H7 (cell line): ENCODE data around the gene CRIP2. TPM values are rescaled to one million over a fixed set of nuclear protein-coding genes. Genes with fewer than 3 reads are reported as not detected.
A peak's percentile ranks its signal among the peaks of the same experiment; 100 is the strongest.

ENCODE experiments used
- DNase-seq: peaks from one replicate; pipeline ENCODE4 v3.0.0; 2012
- H3K27me3 ChIP-seq: 2 replicates; pipeline ENCODE4 v1.6.0; 2011; ENCODE audit warnings: mild to moderate bottlenecking, low read length; ENCODE audit not compliant: control insufficient read depth, insufficient read depth
- H3K36me3 ChIP-seq: replicated peaks from 2 replicates; pipeline ENCODE4 v1.5.1; 2011; ENCODE audit warnings: low read length; ENCODE audit not compliant: control insufficient read depth, insufficient read depth
- H3K4me3 ChIP-seq: 2 replicates; pipeline ENCODE4 v1.5.1; 2011; ENCODE audit warnings: low read depth, mild to moderate bottlenecking, control low read depth, low read length, moderate library complexity; ENCODE audit not compliant: insufficient read depth
- total RNA-seq: library from RNA; depleted of rRNA; stranded (reverse); fragments of >200 nt; shearing (Covaris generic); gene quantifications from 2 replicates; pipeline ENCODE4 v1.2.3, GENCODE V29; 2014

CRIP2 gene
- total RNA-seq, 1 experiment from 2014 or later: 8.7 TPM

- H3K4me3 ChIP-seq: no peak overlapping the region
- H3K27me3 ChIP-seq: peaks cover 35% of the 10 kb centered on the region
- H3K36me3 ChIP-seq: peaks cover under 1% of the 10 kb centered on the region; the same call in 1 of the 2 replicates
- DNase-seq: no peak
Measured at GRCh38 chr14:105473033-105473676, 1.5 kb upstream of the CRIP2 start.

- peaks cover 41% of the 10 kb centered on the region for H3K27me3 ChIP-seq
Measured at GRCh38 chr14:105473677-105474482, 741 bp upstream of the CRIP2 start.

DNA sequence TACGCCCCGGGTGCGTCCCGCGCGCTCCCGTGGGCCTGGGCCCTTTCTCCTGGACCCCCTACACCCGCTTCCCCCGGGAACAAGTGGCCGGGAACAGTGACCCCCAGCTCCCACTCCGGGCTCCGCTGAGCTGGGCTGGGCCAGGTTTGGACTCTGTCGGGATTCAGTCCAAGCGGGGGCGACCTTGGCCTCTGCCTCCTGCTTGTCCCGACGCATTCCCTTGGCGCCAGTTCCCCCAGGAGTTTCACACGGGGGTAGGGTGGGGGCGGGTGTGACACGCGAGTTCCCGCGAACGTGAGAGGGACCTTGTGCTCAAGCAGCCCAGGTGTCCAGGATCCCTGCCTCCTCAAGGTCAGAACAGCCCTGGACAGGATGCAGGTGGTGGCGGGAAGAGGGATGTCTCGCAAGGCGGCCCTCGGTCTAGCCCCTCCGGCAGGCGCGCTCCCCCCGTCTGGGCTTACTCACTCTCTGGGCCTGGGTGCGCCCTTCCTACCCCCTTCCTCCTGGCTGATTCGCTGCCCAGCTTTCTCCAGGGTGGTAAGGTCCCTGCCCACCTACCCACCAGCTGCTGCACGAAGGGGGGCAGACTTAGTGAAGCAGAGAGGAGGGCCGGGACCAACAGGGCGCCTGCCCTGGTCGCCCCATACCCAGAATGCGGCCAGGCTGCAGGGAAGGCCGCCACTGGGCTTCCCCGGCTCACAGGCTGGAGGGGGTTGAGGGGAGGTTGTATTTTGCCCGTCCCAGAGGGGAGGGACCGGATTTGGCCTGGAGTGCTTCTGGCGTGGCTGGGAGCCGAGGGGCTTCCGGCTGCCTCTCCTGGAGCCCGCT lies 862 bp downstream of the CRIP2 start:
- Histone ChIP-seq H3K4me3 (peak overlapping the region; percentile 45), H3K36me3 (no peaks in the 10 kb centered on the region), H3K27me3 (peaks cover 57% of the 10 kb centered on the region)
- DNase-seq: peak; percentile 91

More at GRCh38 chr14:105473677-105474482, 741 bp upstream of the CRIP2 start:
- peak; percentile 100 for DNase-seq
- H3K4me3 ChIP-seq: peak overlapping the region; percentile 49
- no peaks in the 10 kb centered on the region for H3K36me3 ChIP-seq

- Histone ChIP-seq H3K36me3 (no peaks in the 10 kb centered on the region), H3K4me3 (peak overlapping the region; percentile 4; the same call in 1 of the 2 replicates), H3K27me3 (peaks cover 64% of the 10 kb centered on the region)
- DNase-seq: peak; percentile 86
Measured at GRCh38 chr14:105476097-105476830, 1.6 kb downstream of the CRIP2 start.

DNA sequence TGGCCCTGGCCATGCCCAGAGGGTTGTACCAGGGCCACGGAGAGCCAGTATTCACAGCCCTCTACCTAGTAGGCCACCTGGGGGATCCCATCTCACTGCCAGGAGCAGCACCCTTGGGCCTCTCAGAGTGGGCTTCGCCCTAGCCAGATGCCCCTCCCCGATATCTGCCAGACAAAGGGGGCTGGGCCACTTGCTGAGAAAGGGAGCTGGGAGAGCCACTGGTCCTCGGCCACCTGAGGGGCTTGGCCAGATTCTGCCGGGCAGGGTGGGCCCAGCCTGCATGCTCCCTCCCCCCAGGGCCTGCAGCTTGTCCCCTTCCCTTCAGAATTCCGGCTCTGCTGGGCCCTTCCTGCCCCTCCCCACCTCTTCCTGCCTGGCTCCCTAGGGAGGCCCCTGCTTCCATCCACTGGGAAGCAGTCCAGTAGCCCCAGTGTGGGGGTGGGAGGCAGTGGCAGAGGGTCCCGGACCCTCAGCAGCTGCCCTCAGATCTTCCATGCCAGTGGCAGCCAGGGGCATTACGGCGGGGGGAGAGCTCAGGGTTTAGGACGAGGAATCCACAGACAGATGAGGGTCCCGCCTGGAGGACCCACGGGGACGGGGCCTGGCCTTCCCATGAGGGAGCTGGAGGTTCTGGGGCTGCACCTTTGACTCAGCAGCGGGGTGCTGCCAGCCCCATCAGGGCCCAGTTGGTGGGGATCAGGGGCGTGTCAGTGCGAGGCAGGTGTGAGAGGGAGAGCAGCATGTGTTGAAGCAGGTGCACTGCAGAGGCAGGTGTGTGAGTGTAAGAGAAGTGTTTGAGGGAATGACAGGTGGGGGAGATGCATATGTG lies 2.4 kb downstream of the CRIP2 start:
- Histone ChIP-seq H3K27me3 (peaks cover 69% of the 10 kb centered on the region), H3K36me3 (no peaks in the 10 kb centered on the region), H3K4me3 (no peak overlapping the region)
- DNase-seq: no peak

DNA sequence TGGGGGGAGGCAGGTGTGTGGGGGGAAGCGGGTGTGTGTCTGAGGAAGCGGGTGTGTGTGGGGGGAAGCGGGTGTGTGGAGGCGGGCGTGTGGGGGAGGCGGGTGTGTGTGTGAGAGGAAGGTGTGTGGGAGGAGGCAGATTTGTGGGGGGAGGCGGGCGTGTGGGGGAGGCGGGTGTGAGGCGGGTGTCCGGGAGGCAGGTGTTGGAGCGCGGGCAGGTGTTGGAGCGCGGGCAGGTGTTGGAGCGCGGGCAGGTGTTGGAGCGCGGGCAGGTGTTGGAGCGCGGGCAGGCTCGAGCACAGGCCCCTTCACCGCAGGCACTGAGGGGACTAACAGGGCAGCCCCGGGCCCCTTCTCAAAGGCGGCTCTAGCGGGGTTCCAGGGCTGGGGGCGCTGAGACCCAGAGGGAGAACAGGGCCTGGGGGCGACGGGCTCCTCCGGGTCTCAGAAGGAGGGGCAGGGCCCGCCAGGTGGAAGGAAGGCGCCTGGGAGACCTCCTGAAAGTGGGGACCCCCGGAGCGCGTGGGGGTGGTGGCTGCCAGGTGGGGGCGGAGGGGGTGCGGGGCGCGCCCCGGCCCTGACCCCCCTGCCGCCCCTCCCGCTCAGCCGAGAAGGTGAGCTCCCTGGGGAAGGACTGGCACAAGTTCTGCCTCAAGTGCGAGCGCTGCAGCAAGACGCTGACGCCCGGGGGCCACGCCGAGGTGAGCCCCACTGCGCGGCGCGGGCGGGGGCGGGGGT lies 3.2 kb downstream of the CRIP2 start:
- Histone ChIP-seq H3K4me3 (peak overlapping the region; percentile 1; the same call in 1 of the 2 replicates), H3K27me3 (peaks cover 75% of the 10 kb centered on the region), H3K36me3 (no peaks in the 10 kb centered on the region)
- no peak for DNase-seq

- peaks cover 79% of the 10 kb centered on the region for H3K27me3 ChIP-seq
- no peaks in the 10 kb centered on the region for H3K36me3 ChIP-seq
- H3K4me3 ChIP-seq: peak overlapping the region; percentile 1; the same call in 1 of the 2 replicates
- peak; percentile 92 for DNase-seq
Measured at GRCh38 chr14:105478398-105479251, 4.0 kb downstream of the CRIP2 start.

GRCh38 chr14:105479431-105480158 lies 5.0 kb downstream of the CRIP2 start:
- peak; percentile 82 for DNase-seq
- no peaks in the 10 kb centered on the region for H3K36me3 ChIP-seq
- H3K4me3 ChIP-seq: peak overlapping the region; percentile 5; the same call in 1 of the 2 replicates
- peaks cover 83% of the 10 kb centered on the region for H3K27me3 ChIP-seq

- no peaks in the 10 kb centered on the region for H3K36me3 ChIP-seq
- H3K4me3 ChIP-seq: no peak overlapping the region
- peaks cover 81% of the 10 kb centered on the region for H3K27me3 ChIP-seq
- DNase-seq: no peak
Measured at GRCh38 chr14:105480199-105480746, 5.7 kb downstream of the CRIP2 start.

DNA sequence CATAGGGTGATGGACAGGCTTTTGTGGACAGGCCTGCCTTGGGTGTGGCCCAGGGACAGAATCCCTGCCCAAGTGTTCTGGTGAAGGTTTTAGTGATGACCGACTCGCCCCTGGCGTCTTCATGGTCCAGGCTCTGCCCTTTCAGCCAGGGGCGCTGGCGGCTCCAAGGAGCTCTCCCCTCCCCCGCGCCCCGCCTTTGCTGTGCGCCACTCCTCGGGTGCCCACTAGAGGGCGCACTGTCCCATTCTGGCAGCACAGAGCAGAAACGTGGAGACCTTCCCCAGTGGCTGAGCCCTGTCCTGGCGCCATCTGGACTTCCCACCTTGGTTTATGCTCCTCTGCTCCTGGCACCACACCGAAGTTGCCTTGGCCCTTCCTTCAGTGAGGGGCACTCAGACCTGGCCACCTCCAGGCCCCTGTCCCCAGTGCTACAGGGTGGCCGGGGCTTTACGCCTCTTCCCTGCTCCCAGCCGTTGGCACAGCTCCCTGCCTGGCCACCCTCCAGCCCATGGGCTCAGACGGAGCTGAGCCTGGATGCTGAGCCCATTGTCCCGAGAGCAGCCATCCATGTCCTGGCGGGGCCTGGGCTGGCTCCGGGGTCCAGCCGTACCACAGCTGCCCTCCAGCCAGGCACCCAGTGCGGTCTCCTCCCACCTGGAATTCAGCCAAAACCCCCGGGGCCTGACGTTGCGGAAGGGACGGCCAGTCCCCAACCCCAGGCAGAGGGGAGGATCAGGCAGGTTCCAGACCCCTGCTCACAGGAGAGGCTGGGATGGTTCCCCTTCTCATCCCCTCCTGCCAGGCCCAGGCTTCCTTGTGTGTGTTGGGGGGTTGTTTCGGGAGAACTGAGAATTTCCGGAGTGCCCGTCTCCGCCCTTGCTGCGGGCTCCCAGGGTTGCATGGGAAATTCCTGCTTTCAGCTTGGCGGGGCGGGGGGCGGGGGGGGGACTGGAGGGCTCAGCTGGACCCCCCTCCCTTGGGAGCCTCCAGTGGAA lies 6.5 kb downstream of the CRIP2 start:
- Histone ChIP-seq H3K36me3 (no peaks in the 10 kb centered on the region), H3K27me3 (peaks cover 81% of the 10 kb centered on the region), H3K4me3 (peak overlapping the region; percentile 21; the same call in 1 of the 2 replicates)
- peak; percentile 98 for DNase-seq
